GM23248 (cell line): Measurements from ENCODE around the gene FAM171A1. TPM values are rescaled to one million over a fixed set of nuclear protein-coding genes. Genes with fewer than 3 reads are reported as not detected.

Experiments used
- DNase-seq: peaks from one replicate; pipeline ENCODE4 v3.0.0-alpha.2; 2015
- H2AFZ ChIP-seq: fragments of 200-600 bp; sonication (generic); 2 replicates; pipeline ENCODE4 v1.6.1; 2016; ENCODE audit warnings: antibody characterized with exemption
- H3F3A ChIP-seq: fragments of 200-600 bp; sonication (generic); 2 replicates; pipeline ENCODE4 v1.6.1; 2016; ENCODE audit warnings: mild to moderate bottlenecking, antibody characterized with exemption, mixed run types; ENCODE audit not compliant: insufficient read depth
- H3K27ac ChIP-seq: fragments of 200-600 bp; sonication (generic); 2 replicates; pipeline ENCODE4 v1.5.1; 2016; ENCODE audit warnings: mild to moderate bottlenecking
- H3K27me3 ChIP-seq: fragments of 200-600 bp; sonication (generic); replicated peaks from 2 replicates; pipeline ENCODE4 v1.6.1; 2016; ENCODE audit warnings: mild to moderate bottlenecking; ENCODE audit not compliant: insufficient read depth
- H3K36me3 ChIP-seq: fragments of 200-600 bp; sonication (generic); 2 replicates; pipeline ENCODE4 v1.6.1; 2016; ENCODE audit warnings: low read depth, mild to moderate bottlenecking
- H3K4me1 ChIP-seq: fragments of 200-600 bp; sonication (generic); 2 replicates; pipeline ENCODE4 v1.6.1; 2016; ENCODE audit warnings: mild to moderate bottlenecking; ENCODE audit not compliant: insufficient read depth
- H3K4me2 ChIP-seq: fragments of 200-600 bp; sonication (generic); one replicate; pipeline ENCODE4 v1.6.1; 2016; ENCODE audit warnings: mild to moderate bottlenecking; ENCODE audit not compliant: unreplicated experiment
- H3K4me3 ChIP-seq: fragments of 200-600 bp; sonication (generic); 2 replicates; pipeline ENCODE4 v1.5.1; 2016; ENCODE audit warnings: mild to moderate bottlenecking
- H3K79me2 ChIP-seq: fragments of 200-600 bp; sonication (generic); 2 replicates; pipeline ENCODE4 v1.6.1; 2016; ENCODE audit warnings: mild to moderate bottlenecking; ENCODE audit not compliant: insufficient read depth
- H3K9ac ChIP-seq: fragments of 200-600 bp; sonication (generic); 2 replicates; pipeline ENCODE4 v1.6.1; 2016; ENCODE audit warnings: mild to moderate bottlenecking
- H3K9me2 ChIP-seq: fragments of 200-600 bp; sonication (generic); 2 replicates; pipeline ENCODE4 v1.6.1; 2016; ENCODE audit warnings: mixed run types, mild to moderate bottlenecking, moderate library complexity; ENCODE audit not compliant: insufficient read depth
- H3K9me3 ChIP-seq: fragments of 200-600 bp; sonication (generic); one replicate; pipeline ENCODE4 v1.6.1; 2017; ENCODE audit warnings: low read depth
- H4K20me1 ChIP-seq: fragments of 200-600 bp; sonication (generic); 2 replicates; pipeline ENCODE4 v1.6.0; 2016; ENCODE audit not compliant: insufficient read depth
- EZH2 ChIP-seq: fragments of 200-600 bp; sonication (generic); IDR thresholded peaks from 2 replicates; pipeline ENCODE4 v1.6.1; 2018; ENCODE audit warnings: antibody characterized with exemption, mild to moderate bottlenecking; ENCODE audit not compliant: insufficient read depth, poor library complexity, severe bottlenecking
- EZH2phosphoT487 ChIP-seq: fragments of 200-600 bp; sonication (generic); IDR thresholded peaks from 2 replicates; pipeline ENCODE4 v1.6.1; 2018; ENCODE audit warnings: antibody characterized with exemption, moderate library complexity, mild to moderate bottlenecking, low read depth; ENCODE audit not compliant: insufficient read depth
- WGBS, 2 experiments: methylation state at CpG; one replicate each; pipeline ENCODE4 v1.1.6; 2015 to 2017; ENCODE audit warnings: low lambda C conversion rate in 2 of 2, low coverage in 1 of 2; ENCODE audit errors: missing lambda C conversion rate in 2 of 2; 5-methylcytosine and 5-hydroxymethylcytosine counted together
- in situ Hi-C: fragments of 300-500 bp; cut with MboI; formaldehyde crosslinking; loops from 2 replicates; pipeline ENCODE4 v1.15.0; 2020
- polyA plus RNA-seq: library from polyadenylated mRNA; unstranded; fragments of >200 nt; fragmentation: Nextera tagmentation; extraction: Ambion mirVana; gene quantifications from 2 replicates; pipeline ENCODE4 v1.2.1, GENCODE V29; 2016
- total RNA-seq: library from RNA; depleted of rRNA; stranded (reverse); fragments of >200 nt; shearing (Covaris generic); gene quantifications from 2 replicates; pipeline ENCODE4 v1.2.3, GENCODE V29; 2014

FAM171A1 gene
- total and polyA plus RNA-seq, 2 experiments from 2014 or later = 11.2 to 25.2 TPM

- no peak for TF ChIP-seq EZH2phosphoT487
- no peak for TF ChIP-seq EZH2
- Histone ChIP-seq H3K9me2 (no peaks in the 10 kb centered on the region), H3K4me2 (no peak overlapping the region), H4K20me1 (no peaks in the 10 kb centered on the region), H3K4me1 (peaks cover 5% of the 10 kb centered on the region), H3K4me3 (no peak overlapping the region), H3K36me3 (no peaks in the 10 kb centered on the region), H3K9ac (no peak overlapping the region), H3K27me3 (no peaks in the 10 kb centered on the region), H2AFZ (no peak overlapping the region), H3K27ac (no peak overlapping the region), H3F3A (no peaks in the 10 kb centered on the region), H3K9me3 (no peaks in the 10 kb centered on the region), H3K79me2 (peaks cover 89% of the 10 kb centered on the region)
- in situ Hi-C loops = no loop called here
- DNase-seq = no peak
- WGBS, 2 experiments = 68 to 71% methylated on average over 3 of the region's 3 CpGs
Observed at GRCh38 chr10:15352201-15352600, 18.9 kb downstream of the FAM171A1 start.

- in situ Hi-C loops = no loop called here
Observed at GRCh38 chr10:15351099-15351820, 19.8 kb downstream of the FAM171A1 start.

DNA sequence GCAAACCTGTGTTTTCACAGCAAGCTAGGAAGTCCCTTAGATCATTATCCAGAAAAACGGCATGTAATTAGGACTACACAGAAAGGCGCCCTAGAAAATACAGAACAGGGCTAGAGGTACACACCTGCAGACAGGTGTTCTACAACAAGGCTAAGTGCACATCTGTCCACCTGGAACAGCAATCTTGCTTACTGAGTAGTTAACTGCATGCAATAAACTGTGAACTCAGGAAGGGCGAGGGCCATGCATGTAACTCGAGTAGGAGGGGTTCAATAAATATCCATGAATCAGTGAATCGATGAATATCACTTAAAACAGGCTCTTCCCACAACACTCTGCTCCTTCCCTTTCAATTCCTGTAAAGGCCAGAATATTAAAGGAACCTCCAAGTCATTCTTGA lies 22.0 kb downstream of the FAM171A1 start:
- no peaks in the 10 kb centered on the region for H3K27me3 ChIP-seq
- WGBS, 2 experiments = 47% methylated on average over 5 of the region's 5 CpGs
- H3K27ac ChIP-seq = no peak overlapping the region
- no peaks in the 10 kb centered on the region for H3K36me3 ChIP-seq
- no peaks in the 10 kb centered on the region for H3F3A ChIP-seq
- H3K9me3 ChIP-seq = no peaks in the 10 kb centered on the region
- H3K4me3 ChIP-seq = peak overlapping the region; percentile 74
- no peaks in the 10 kb centered on the region for H4K20me1 ChIP-seq
- TF ChIP-seq EZH2phosphoT487 (no peak), EZH2 (no peak)
- H2AFZ ChIP-seq = peak overlapping the region; percentile 86
- peaks cover 90% of the 10 kb centered on the region for H3K79me2 ChIP-seq
- peaks cover 8% of the 10 kb centered on the region for H3K4me1 ChIP-seq
- H3K9ac ChIP-seq = peak overlapping the region; percentile 65
- in situ Hi-C loops = no loop called here
- no peaks in the 10 kb centered on the region for H3K9me2 ChIP-seq
- no peak for DNase-seq
- H3K4me2 ChIP-seq = peak overlapping the region; percentile 82

More at GRCh38 chr10:15351099-15351820, 19.8 kb downstream of the FAM171A1 start:
- H3K9me2 ChIP-seq = no peaks in the 10 kb centered on the region
- peaks cover 88% of the 10 kb centered on the region for H3K79me2 ChIP-seq
- no peak overlapping the region for H3K4me2 ChIP-seq
- H3K27me3 ChIP-seq = no peaks in the 10 kb centered on the region
- no peak for DNase-seq
- WGBS, 2 experiments = 81% methylated on average over 12 of the region's 12 CpGs
- H3K9me3 ChIP-seq = no peaks in the 10 kb centered on the region
- H3K9ac ChIP-seq = no peak overlapping the region
- no peak overlapping the region for H2AFZ ChIP-seq
- H3K4me3 ChIP-seq = no peak overlapping the region
- no peaks in the 10 kb centered on the region for H4K20me1 ChIP-seq
- no peaks in the 10 kb centered on the region for H3K36me3 ChIP-seq
- H3K27ac ChIP-seq = no peak overlapping the region
- no peaks in the 10 kb centered on the region for H3F3A ChIP-seq
- peaks cover 5% of the 10 kb centered on the region for H3K4me1 ChIP-seq
- no peak for TF ChIP-seq EZH2phosphoT487
- TF ChIP-seq EZH2 = no peak

- H3K79me2 ChIP-seq = peaks cover 89% of the 10 kb centered on the region
Observed at GRCh38 chr10:15348579-15348978, 22.5 kb downstream of the FAM171A1 start.

More at GRCh38 chr10:15348579-15348978, 22.5 kb downstream of the FAM171A1 start:
- no peaks in the 10 kb centered on the region for H3K9me2 ChIP-seq
- no peaks in the 10 kb centered on the region for H3K27me3 ChIP-seq
- H3K4me2 ChIP-seq = peak overlapping the region; percentile 82
- in situ Hi-C loops = no loop called here
- H3K27ac ChIP-seq = no peak overlapping the region
- WGBS, 2 experiments = 17 to 24% methylated on average over 8 of the region's 8 CpGs
- H4K20me1 ChIP-seq = no peaks in the 10 kb centered on the region
- no peaks in the 10 kb centered on the region for H3K9me3 ChIP-seq
- peak overlapping the region; percentile 86 for H2AFZ ChIP-seq
- DNase-seq = peak; percentile 60
- peak overlapping the region; percentile 65 for H3K9ac ChIP-seq
- TF ChIP-seq EZH2 = no peak
- TF ChIP-seq EZH2phosphoT487 = no peak
- no peaks in the 10 kb centered on the region for H3K36me3 ChIP-seq
- peak overlapping the region; percentile 74 for H3K4me3 ChIP-seq
- no peaks in the 10 kb centered on the region for H3F3A ChIP-seq
- peaks cover 8% of the 10 kb centered on the region for H3K4me1 ChIP-seq
